ENCODE data around the gene PSAP.
A peak's percentile ranks its signal among the peaks of the same experiment; 100 is the strongest.

PSAP gene

GRCh38 chr10:71766717-71767419, 84.2 kb downstream of the PSAP start:
- peak; percentile 67 for DNase-seq (ENCODE audit: low read depth)
